H1 (cell line): ENCODE measurements around the gene CACNB4. TPM values are rescaled to one million over a fixed set of nuclear protein-coding genes. Genes with fewer than 3 reads are reported as not detected.

Experiments used
- CTCF ChIA-PET: fragments of 300-600 bp; sonication (Branson Sonifier 250); formaldehyde crosslinking; loops from one replicate; lab custom pipeline; 2021; ENCODE audit not compliant: partially characterized antibody; lab: Charles Lee
- POLR2A ChIA-PET: fragments of 300-600 bp; sonication (Branson Sonifier 250); formaldehyde crosslinking; loops from one replicate; lab custom pipeline; 2021; ENCODE audit warnings: inconsistent platforms; ENCODE audit not compliant: partially characterized antibody; lab: Charles Lee
- DNase-seq, 2 experiments: peaks; one replicate each; pipeline versions ENCODE4 v3.0.0 to v3.0.0-alpha.2; 2010 to 2022; ENCODE audit warnings: low spot score in 2 of 2, low read depth in 1 of 2, mixed read lengths in 1 of 2
- FAIRE-seq: peaks from 2 replicates; lab custom pipeline; 2011; peaks lifted over from hg19 to GRCh38; lab: Jason Lieb, UNC
- H2AFZ ChIP-seq: 2 replicates; pipeline ENCODE4 v1.8.1; 2012; ENCODE audit warnings: low read length, inconsistent platforms
- H2AK5ac ChIP-seq: 2 replicates; pipeline ENCODE4 v1.6.1; 2013; ENCODE audit warnings: low read depth, low read length
- H2BK120ac ChIP-seq: replicated peaks from 2 replicates; pipeline ENCODE3; 2013; ENCODE audit warnings: low read depth, low read length, inconsistent platforms
- H2BK12ac ChIP-seq: 2 replicates; pipeline ENCODE4 v1.6.1; 2013; ENCODE audit warnings: low read depth, low read length
- H2BK15ac ChIP-seq: 2 replicates; pipeline ENCODE4 v1.6.1; 2013; ENCODE audit warnings: low read length
- H2BK20ac ChIP-seq: 2 replicates; pipeline ENCODE4 v1.6.1; 2013; ENCODE audit warnings: low read length
- H2BK5ac ChIP-seq: 2 replicates; pipeline ENCODE4 v1.6.1; 2013; ENCODE audit warnings: low read depth, low read length
- H3K14ac ChIP-seq: 2 replicates; pipeline ENCODE4 v1.6.1; 2013; ENCODE audit warnings: inconsistent platforms; ENCODE audit not compliant: insufficient read length
- H3K18ac ChIP-seq: 2 replicates; pipeline ENCODE4 v1.6.1; 2013; ENCODE audit warnings: low read length; ENCODE audit errors: extremely low read depth
- H3K23ac ChIP-seq: 2 replicates; pipeline ENCODE4 v1.6.1; 2013; ENCODE audit warnings: inconsistent platforms; ENCODE audit not compliant: insufficient read length
- H3K23me2 ChIP-seq: 2 replicates; pipeline ENCODE4 v1.6.1; 2013; ENCODE audit warnings: low read depth, low read length
- H3K27ac ChIP-seq: 2 replicates; pipeline ENCODE4 v1.6.1; 2011; ENCODE audit warnings: low read depth, low read length, inconsistent platforms
- H3K27me3 ChIP-seq, 4 experiments: replicated peaks in 1 of 4; 1 replicate in 1 of 4; 2 replicates in 3 of 4; pipeline versions ENCODE4 v1.6.1 to v1.8.1; 2011 to 2013; ENCODE audit warnings: low read length in 3 of 4, mild to moderate bottlenecking in 3 of 4, inconsistent platforms in 2 of 4, mixed read lengths in 2 of 4, moderate library complexity in 1 of 4; ENCODE audit not compliant: control insufficient read depth in 3 of 4, insufficient read depth in 3 of 4; ENCODE audit errors: extremely low read depth in 1 of 4
- H3K36me3 ChIP-seq, 4 experiments: 2 replicates each; pipeline versions ENCODE4 v1.6.1 to v1.8.1; 2011 to 2013; ENCODE audit warnings: mild to moderate bottlenecking in 4 of 4, low read length in 3 of 4, moderate library complexity in 2 of 4, control low read depth in 1 of 4, inconsistent platforms in 1 of 4; ENCODE audit not compliant: insufficient read depth in 4 of 4, control insufficient read depth in 2 of 4
- H3K4ac ChIP-seq: replicated peaks from 2 replicates; pipeline ENCODE3; 2013; ENCODE audit warnings: low read length, low read depth, mixed read lengths, inconsistent platforms; ENCODE audit not compliant: insufficient read length
- H3K4me1 ChIP-seq, 4 experiments: replicated peaks in 1 of 4; 1 replicate in 1 of 4; 2 replicates in 3 of 4; pipeline versions ENCODE4 v1.6.1 to v1.8.1; 2011 to 2013; ENCODE audit warnings: low read length in 3 of 4, inconsistent platforms in 2 of 4, mixed read lengths in 1 of 4; ENCODE audit not compliant: insufficient read depth in 4 of 4, control insufficient read depth in 3 of 4
- H3K4me2 ChIP-seq, 2 experiments: 2 replicates each; pipeline versions ENCODE4 v1.6.1 to v1.8.1; 2011 to 2013; ENCODE audit warnings: low read depth in 2 of 2, low read length in 2 of 2, control low read depth in 1 of 2, inconsistent platforms in 1 of 2, mild to moderate bottlenecking in 1 of 2; ENCODE audit not compliant: insufficient read depth in 1 of 2
- H3K4me3 ChIP-seq, 4 experiments: fragments of 200-600, 300-600 bp in 1 of 4; sonication (generic), shearing (Covaris generic), sonication (Bioruptor Twin) in 1 of 4; 2 replicates each; pipeline versions ENCODE4 v1.5.1 to v1.8.1; 2011 to 2016; ENCODE audit warnings: low read length in 4 of 4, low read depth in 3 of 4, control low read depth in 2 of 4, inconsistent platforms in 2 of 4, mild to moderate bottlenecking in 2 of 4, mixed read lengths in 1 of 4, moderate library complexity in 1 of 4; ENCODE audit not compliant: insufficient read depth in 2 of 4; ENCODE audit errors: extremely low read depth in 1 of 4
- H3K56ac ChIP-seq: replicated peaks from 2 replicates; pipeline ENCODE3; 2013; ENCODE audit warnings: low read depth, mild to moderate bottlenecking, mixed read lengths, low read length, inconsistent platforms; ENCODE audit not compliant: insufficient read length
- H3K79me1 ChIP-seq: 2 replicates; pipeline ENCODE4 v1.6.1; 2013; ENCODE audit warnings: low read depth, low read length, control low read depth
- H3K79me2 ChIP-seq, 2 experiments: 2 replicates each; pipeline versions ENCODE4 v1.6.1 to v1.8.1; 2012 to 2013; ENCODE audit warnings: low read length in 2 of 2, mild to moderate bottlenecking in 2 of 2, inconsistent platforms in 1 of 2; ENCODE audit not compliant: insufficient read depth in 2 of 2, control insufficient read depth in 1 of 2
- H3K9ac ChIP-seq, 4 experiments: replicated peaks in 1 of 4; 1 replicate in 1 of 4; 2 replicates in 3 of 4; pipeline versions ENCODE4 v1.6.1 to v1.8.1; 2011 to 2013; ENCODE audit warnings: low read depth in 3 of 4, low read length in 3 of 4, control low read depth in 2 of 4, mild to moderate bottlenecking in 2 of 4, moderate library complexity in 2 of 4, inconsistent platforms in 1 of 4; ENCODE audit errors: extremely low read depth in 1 of 4
- H3K9me3 ChIP-seq, 2 experiments: 2 replicates each; pipeline versions ENCODE4 v1.6.1 to v1.8.1; 2012 to 2013; ENCODE audit warnings: mild to moderate bottlenecking in 2 of 2, moderate library complexity in 2 of 2, control low read depth in 1 of 2, inconsistent platforms in 1 of 2, low read depth in 1 of 2, low read length in 1 of 2, mixed read lengths in 1 of 2; ENCODE audit not compliant: insufficient read depth in 2 of 2
- H4K20me1 ChIP-seq, 2 experiments: replicated peaks in 1 of 2; 2 replicates each; pipeline versions ENCODE3 to v1.8.1; 2011 to 2013; ENCODE audit warnings: inconsistent platforms in 2 of 2, low read length in 2 of 2, mild to moderate bottlenecking in 1 of 2; ENCODE audit not compliant: insufficient read depth in 2 of 2, control insufficient read depth in 1 of 2
- H4K5ac ChIP-seq: 2 replicates; pipeline ENCODE4 v1.6.1; 2013; ENCODE audit warnings: low read length, low read depth, mixed read lengths, inconsistent platforms; ENCODE audit not compliant: insufficient read length
- H4K8ac ChIP-seq: 2 replicates; pipeline ENCODE4 v1.8.0; 2013; ENCODE audit warnings: mild to moderate bottlenecking, moderate library complexity, low read length, inconsistent platforms; ENCODE audit not compliant: insufficient read depth; ENCODE audit errors: extremely low read depth
- H4K91ac ChIP-seq: replicated peaks from 2 replicates; pipeline ENCODE3; 2013; ENCODE audit warnings: low read length, mixed read lengths, inconsistent platforms; ENCODE audit not compliant: insufficient read length
- BCL11A ChIP-seq, 2 experiments: IDR thresholded peaks; one replicate each; pipeline ENCODE4 v1.6.1; 2011; ENCODE audit warnings: low read depth in 2 of 2, low read length in 2 of 2, mild to moderate bottlenecking in 2 of 2
- CBX8 ChIP-seq: fragments of 300-800, 300-1000 bp; sonication (generic); IDR thresholded peaks from 2 replicates; pipeline ENCODE4 v1.7.1; 2016; ENCODE audit warnings: low read depth, low read length, borderline replicate concordance
- CHD1 ChIP-seq: IDR thresholded peaks from 2 replicates; pipeline ENCODE4 v1.6.1; 2012; ENCODE audit warnings: low read depth, low read length, improper control_type of control experiment
- CTBP2 ChIP-seq: IDR thresholded peaks from 2 replicates; pipeline ENCODE4 v1.7.0; 2011; ENCODE audit warnings: borderline replicate concordance, mild to moderate bottlenecking, moderate library complexity, mixed read lengths, low read length; ENCODE audit not compliant: insufficient read depth, insufficient read length
- HDAC2 ChIP-seq, 2 experiments: fragments of 300-600 bp in 1 of 2; sonication (generic) in 1 of 2; IDR thresholded peaks; 2 replicates each; pipeline ENCODE4 v1.6.1; 2011 to 2012; ENCODE audit warnings: low read depth in 2 of 2, low read length in 2 of 2, mild to moderate bottlenecking in 2 of 2, moderate library complexity in 2 of 2, borderline replicate concordance in 1 of 2, inconsistent platforms in 1 of 2
- POLR2A ChIP-seq, 2 experiments: IDR thresholded peaks; 1 replicate in 1 of 2; 2 replicates in 1 of 2; pipeline ENCODE4 v1.6.1; 2011; ENCODE audit warnings: low read depth in 2 of 2, low read length in 2 of 2, mild to moderate bottlenecking in 2 of 2; ENCODE audit errors: control extremely low read depth in 1 of 2
- POLR2AphosphoS5 ChIP-seq: IDR thresholded peaks from 2 replicates; pipeline ENCODE4 v1.6.1; 2011; ENCODE audit warnings: low read depth, low read length
- POU5F1 ChIP-seq: IDR thresholded peaks from 2 replicates; pipeline ENCODE4 v1.6.1; 2011; ENCODE audit warnings: low read depth, mild to moderate bottlenecking, low read length, moderate library complexity
- RNF2 ChIP-seq: fragments of 200-900, 300-1000 bp; sonication (generic); IDR thresholded peaks from 2 replicates; pipeline ENCODE4 v1.7.1; 2016; ENCODE audit warnings: borderline replicate concordance, low read depth, mild to moderate bottlenecking, antibody characterized with exemption, low read length; ENCODE audit not compliant: poor library complexity, severe bottlenecking; ENCODE audit errors: missing control alignments
- SP4 ChIP-seq: IDR thresholded peaks from 2 replicates; pipeline ENCODE4 v1.6.1; 2012; ENCODE audit warnings: low read length, inconsistent platforms
- WGBS, 2 experiments: shearing (Covaris generic) in 1 of 2; methylation state at CpG; one replicate each; pipeline versions ENCODE4 v1.1.6 to v1.1.7; 2013 to 2015; ENCODE audit warnings: low lambda C conversion rate in 2 of 2, mixed read lengths in 2 of 2, inconsistent platforms in 1 of 2, low coverage in 1 of 2, missing lambda C conversion rate in 1 of 2; ENCODE audit not compliant: insufficient replicate concordance in 2 of 2, insufficient coverage in 1 of 2, insufficient read length in 1 of 2; ENCODE audit errors: extremely low coverage in 1 of 2, missing lambda C conversion rate in 1 of 2; 5-methylcytosine and 5-hydroxymethylcytosine counted together
- polyA plus RNA-seq, 7 experiments: library from polyadenylated mRNA; depleted of rRNA in 3 of 7; stranded (reverse) in 5 of 7; unstranded in 2 of 7; fragments of >200 nt in 5 of 7; fragments of 200-250 nt in 2 of 7; gene quantifications; 1 replicate in 5 of 7; 2 replicates in 1 of 7; 4 replicates in 1 of 7; pipeline versions ENCODE4 v1.2.1 to v1.2.3, GENCODE V29; 2011 to 2013; ENCODE audit warnings: missing spikeins in 2 of 7, mixed read lengths in 2 of 7
- total RNA-seq: library from RNA; stranded (reverse); fragmentation: NEBNext Ultra II Directional; extraction: Animal tissue kit (Norgen Biotek cat#: 25700); gene quantifications from 2 replicates; pipeline ENCODE4 v1.2.1, GENCODE V29; 2021
- TF ChIP-seq, protein P1 (sequence below): IDR thresholded peaks from 2 replicates; pipeline ENCODE4 v1.6.1; 2012; ENCODE audit warnings: low read length, inconsistent platforms

CACNB4 gene
- total and polyA plus RNA-seq, 2 of the 8 experiments (the other 6 are each of a cell fraction or from before 2014, with no cell fraction given): 2.0 to 4.0 TPM

DNA sequence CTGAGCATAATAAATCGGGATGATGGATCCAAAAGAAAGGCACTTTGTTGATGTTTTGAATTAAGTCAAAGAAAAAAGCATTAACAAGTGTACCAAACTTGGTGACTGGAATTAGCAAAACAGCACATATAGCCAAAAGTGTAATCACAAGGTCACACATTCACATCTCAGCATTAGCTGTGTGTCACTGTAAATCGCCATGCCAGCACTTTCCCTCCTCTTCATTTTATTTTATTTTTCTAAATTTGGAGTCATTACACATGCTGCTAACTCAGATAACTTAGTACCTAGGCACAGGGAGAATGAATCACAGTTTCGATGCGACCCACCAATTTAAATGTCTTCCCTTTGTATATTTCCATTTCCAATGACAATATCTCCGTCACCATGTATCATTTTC is 111.4 kb downstream of the CACNB4 start:
- no peaks in the 10 kb centered on the region for H3K23me2 ChIP-seq
- H3K4me1 ChIP-seq: no peaks in the 10 kb centered on the region
- no peak overlapping the region for H2BK120ac ChIP-seq
- H3K27ac ChIP-seq: no peak overlapping the region
- no peak overlapping the region for H2BK20ac ChIP-seq
- no peak for DNase-seq
- H3K79me2 ChIP-seq: no peaks in the 10 kb centered on the region
- FAIRE-seq: no peak
- ChIA-PET CTCF (interaction anchor here (1.0 to 3.6 kb wide), 3 partner anchors 12 to 61 kb away, joined by 3 to 22 read pairs (median 3); no protein-coding TSS in a partner anchor), POLR2A (no interaction called here)
- no peak overlapping the region for H2BK5ac ChIP-seq
- no peaks in the 10 kb centered on the region for H4K20me1 ChIP-seq
- H3K4me3 ChIP-seq: no peak overlapping the region
- no peak overlapping the region for H3K9ac ChIP-seq
- no peak overlapping the region for H2AFZ ChIP-seq
- no peak overlapping the region for H3K18ac ChIP-seq
- H2BK15ac ChIP-seq: no peak overlapping the region
- WGBS, 2 experiments: 88% methylated on average over 5 of the region's 5 CpGs; no CpG with 5 or more reads in 1 of the 2 experiments
- H3K9me3 ChIP-seq: no peaks in the 10 kb centered on the region
- H3K4me2 ChIP-seq: no peak overlapping the region
- H3K56ac ChIP-seq: no peak overlapping the region
- H2AK5ac ChIP-seq: no peak overlapping the region
- no peak overlapping the region for H4K91ac ChIP-seq
- H2BK12ac ChIP-seq: no peak overlapping the region
- TF ChIP-seq POLR2A (IDR thresholded peaks at IDR 0.05; ENCODE audit: control extremely low read depth in 1 of 2, low read depth in 2 of 2, low read length in 2 of 2): no peak
- TF ChIP-seq, protein P1, sequence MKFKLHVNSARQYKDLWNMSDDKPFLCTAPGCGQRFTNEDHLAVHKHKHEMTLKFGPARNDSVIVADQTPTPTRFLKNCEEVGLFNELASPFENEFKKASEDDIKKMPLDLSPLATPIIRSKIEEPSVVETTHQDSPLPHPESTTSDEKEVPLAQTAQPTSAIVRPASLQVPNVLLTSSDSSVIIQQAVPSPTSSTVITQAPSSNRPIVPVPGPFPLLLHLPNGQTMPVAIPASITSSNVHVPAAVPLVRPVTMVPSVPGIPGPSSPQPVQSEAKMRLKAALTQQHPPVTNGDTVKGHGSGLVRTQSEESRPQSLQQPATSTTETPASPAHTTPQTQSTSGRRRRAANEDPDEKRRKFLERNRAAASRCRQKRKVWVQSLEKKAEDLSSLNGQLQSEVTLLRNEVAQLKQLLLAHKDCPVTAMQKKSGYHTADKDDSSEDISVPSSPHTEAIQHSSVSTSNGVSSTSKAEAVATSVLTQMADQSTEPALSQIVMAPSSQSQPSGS: no peak
- TF ChIP-seq POLR2AphosphoS5: no peak
- TF ChIP-seq CTBP2: no peak
- no peak for TF ChIP-seq BCL11A (IDR thresholded peaks at IDR 0.05; ENCODE audit: low read depth in 2 of 2, low read length in 2 of 2)
- no peak for TF ChIP-seq RNF2
- no peak for TF ChIP-seq POU5F1
- no peak for TF ChIP-seq SP4
- TF ChIP-seq HDAC2 (IDR thresholded peaks at IDR 0.05; ENCODE audit: borderline replicate concordance in 1 of 2, low read depth in 2 of 2, low read length in 2 of 2): no peak
- no peak for TF ChIP-seq CBX8
- no peak for TF ChIP-seq CHD1
- no peak overlapping the region for H3K23ac ChIP-seq
- H4K5ac ChIP-seq: no peak overlapping the region
- no peaks in the 10 kb centered on the region for H3K27me3 ChIP-seq
- no peaks in the 10 kb centered on the region for H3K36me3 ChIP-seq
- no peak overlapping the region for H3K4ac ChIP-seq
- no peak overlapping the region for H4K8ac ChIP-seq
- H3K14ac ChIP-seq: no peak overlapping the region
- H3K79me1 ChIP-seq: no peaks in the 10 kb centered on the region
